ENCODE results near the gene FBXW7. TPM values are rescaled to one million over a fixed set of nuclear protein-coding genes. Genes with fewer than 3 reads are reported as not detected.

The FBXW7 gene
- total RNA-seq, 1 donor from 2014 or later = 85.0 TPM

- DNase-seq (ENCODE audit: low spot score) = no peak
- ATAC-seq = no peak
- intact Hi-C loops (cut with DNase I) = no loop called here
Measured at GRCh38 chr4:152454398-152455011, 81.4 kb downstream of the FBXW7 start.

GRCh38 chr4:152451496-152451895 lies 84.4 kb downstream of the FBXW7 start:
- intact Hi-C loops (cut with DNase I) = no loop called here
- ATAC-seq = no peak
- no peak for DNase-seq (ENCODE audit: low spot score)

DNA sequence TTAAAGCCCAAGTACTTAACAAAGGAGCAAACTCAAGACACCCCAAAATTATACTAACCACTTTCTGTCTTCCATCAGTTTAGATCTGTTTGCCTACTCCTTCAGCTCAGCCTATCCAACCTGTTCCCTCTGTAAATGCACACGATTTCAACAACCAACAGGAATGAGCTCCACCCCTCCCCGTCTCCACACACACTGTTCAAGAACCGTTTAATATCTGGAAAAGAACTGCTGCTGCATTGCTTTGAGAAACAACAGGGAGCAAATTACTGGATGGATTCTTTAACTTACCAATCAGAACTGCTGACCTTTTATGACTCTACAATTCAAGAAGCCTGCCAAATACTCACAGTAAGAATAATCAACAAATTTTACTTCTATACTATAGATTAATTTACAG lies 87.0 kb downstream of the FBXW7 start:
- intact Hi-C loops (cut with DNase I) = no loop called here
- ATAC-seq (no peak), DNase-seq (ENCODE audit: low spot score) (no peak)

DNA sequence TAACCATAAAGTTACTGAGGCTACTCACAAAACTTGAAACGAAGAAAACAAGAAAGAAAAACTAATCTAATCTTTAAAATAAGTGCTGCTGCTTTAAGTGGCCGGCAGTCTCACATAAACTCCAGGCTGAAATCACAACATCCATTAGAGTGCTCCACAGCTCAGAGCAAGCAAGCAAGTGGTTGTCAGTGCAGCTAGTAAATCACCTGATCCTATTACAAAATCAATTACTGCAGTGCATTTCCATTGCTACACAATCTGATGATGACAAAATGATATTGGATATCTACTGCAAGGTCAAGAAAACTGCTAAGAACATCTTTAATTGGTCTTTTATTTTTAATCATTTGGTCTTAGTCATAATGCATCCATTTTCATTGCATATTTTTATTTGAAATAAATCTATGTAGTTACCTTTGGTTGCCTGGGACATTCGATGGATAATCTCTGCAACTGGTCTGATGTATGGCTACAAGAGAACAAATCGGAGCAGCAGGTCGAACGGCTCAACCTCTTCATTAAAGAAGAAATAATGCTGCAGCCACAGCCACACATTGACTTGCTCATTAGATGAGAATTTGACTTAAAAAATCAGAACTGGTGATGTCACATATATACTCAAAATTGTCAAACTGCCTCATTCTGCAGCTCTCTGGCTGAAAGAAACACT lies 87.7 kb downstream of the FBXW7 start:
- DNase-seq (ENCODE audit: low spot score) (no peak), ATAC-seq (no peak)
- intact Hi-C loops (cut with DNase I) = no loop called here

- DNase-seq (ENCODE audit: low spot score) (no peak), ATAC-seq (no peak)
- intact Hi-C loops (cut with DNase I) = no loop called here
Measured at GRCh38 chr4:152443859-152444258, 92.0 kb downstream of the FBXW7 start.

- intact Hi-C loops (cut with DNase I) = no loop called here
- DNase-seq (ENCODE audit: low spot score) = no peak
- ATAC-seq = no peak
Measured at GRCh38 chr4:152437561-152437960, 98.3 kb downstream of the FBXW7 start.

DNA sequence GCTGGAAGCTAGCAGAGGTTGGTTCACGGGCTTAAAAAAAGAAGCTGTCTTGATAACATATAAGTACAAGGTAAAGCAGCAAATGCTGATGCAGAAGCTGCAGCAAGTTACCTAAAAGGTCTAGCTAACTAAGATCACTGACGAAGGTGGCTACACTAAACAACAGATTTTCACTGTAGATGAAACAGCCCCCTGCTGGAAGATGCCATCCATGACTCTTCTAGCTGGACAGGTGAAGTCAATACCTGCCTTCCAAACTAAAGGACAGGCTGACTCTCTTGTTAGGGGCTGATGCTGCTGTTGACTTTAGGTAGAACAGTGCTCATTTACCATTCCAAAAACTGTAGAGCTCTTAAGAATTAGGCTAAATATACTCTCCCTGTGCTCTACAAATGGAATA lies 99.5 kb downstream of the FBXW7 start:
- intact Hi-C loops (cut with DNase I) = no loop called here
- ATAC-seq (no peak), DNase-seq (ENCODE audit: low spot score) (no peak)

DNA sequence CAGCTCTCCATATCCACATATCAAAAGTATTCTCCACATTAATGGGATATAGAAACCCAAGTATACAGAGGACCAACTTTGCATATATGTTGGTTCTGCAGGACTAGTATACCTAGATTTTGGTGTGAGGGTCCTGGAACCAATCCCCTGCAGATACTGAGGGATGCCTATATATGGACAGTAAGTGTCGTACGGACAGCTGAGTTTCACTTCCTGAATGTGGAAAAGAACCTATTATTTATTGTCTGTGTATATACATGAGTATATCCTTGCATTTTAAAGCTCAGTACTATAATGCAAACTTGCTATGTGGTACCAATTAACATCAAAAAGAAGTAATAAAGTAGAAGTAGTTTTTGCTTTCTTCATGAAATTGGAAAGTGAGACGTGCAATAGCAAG lies 101.9 kb downstream of the FBXW7 start:
- DNase-seq (ENCODE audit: low spot score) = no peak
- no peak for ATAC-seq
- intact Hi-C loops (cut with DNase I) = no loop called here

DNA sequence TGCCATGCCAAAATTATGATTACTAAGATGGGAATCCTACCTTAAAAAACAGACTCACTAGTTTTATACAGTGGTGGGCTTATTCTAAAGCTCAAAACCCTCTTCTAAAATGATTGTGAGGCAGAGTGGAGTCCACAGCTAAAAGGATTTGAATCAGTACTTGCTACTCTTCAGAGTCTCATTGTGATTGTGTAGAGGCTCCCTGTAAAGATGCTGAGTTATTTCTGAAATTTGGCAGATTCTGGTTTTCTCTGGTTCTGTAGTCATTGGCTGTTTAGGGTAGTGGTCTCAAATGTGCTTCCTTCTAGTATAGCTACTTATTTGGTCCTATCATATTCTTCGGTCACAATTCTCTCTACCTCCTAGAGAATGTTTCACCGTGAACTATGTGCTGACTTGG lies 104.1 kb downstream of the FBXW7 start:
- intact Hi-C loops (cut with DNase I) = no loop called here
- ATAC-seq = no peak
- DNase-seq (ENCODE audit: low spot score) = no peak

DNA sequence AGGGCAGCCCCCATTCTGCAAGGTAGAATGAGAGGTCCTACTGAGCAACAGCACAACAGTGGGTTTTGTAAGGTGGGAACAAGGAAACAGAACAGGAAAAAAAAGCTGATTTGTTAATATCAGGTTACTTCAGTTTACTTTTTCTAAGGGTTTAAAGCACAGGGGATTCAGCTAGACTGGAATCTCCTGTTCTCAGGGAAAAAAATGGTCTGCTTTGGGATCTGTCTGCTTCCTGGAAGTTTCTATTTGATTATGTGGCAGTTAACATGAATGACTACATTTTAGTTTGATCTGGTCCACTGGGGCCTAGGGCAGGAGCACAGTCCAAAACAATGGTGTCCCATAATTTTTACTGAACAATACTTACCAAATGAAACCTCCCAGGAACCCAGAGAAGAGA lies 104.6 kb downstream of the FBXW7 start:
- DNase-seq (ENCODE audit: low spot score) = no peak
- intact Hi-C loops (cut with DNase I) = no loop called here
- no peak for ATAC-seq

- DNase-seq (ENCODE audit: low spot score) (no peak), ATAC-seq (no peak)
- intact Hi-C loops (cut with DNase I) = no loop called here
Measured at GRCh38 chr4:152430507-152430906, 105.4 kb downstream of the FBXW7 start.

- intact Hi-C loops (cut with DNase I) = no loop called here
- no peak for DNase-seq (ENCODE audit: low spot score)
- ATAC-seq = no peak
Measured at GRCh38 chr4:152427981-152428380, 107.9 kb downstream of the FBXW7 start.

DNA sequence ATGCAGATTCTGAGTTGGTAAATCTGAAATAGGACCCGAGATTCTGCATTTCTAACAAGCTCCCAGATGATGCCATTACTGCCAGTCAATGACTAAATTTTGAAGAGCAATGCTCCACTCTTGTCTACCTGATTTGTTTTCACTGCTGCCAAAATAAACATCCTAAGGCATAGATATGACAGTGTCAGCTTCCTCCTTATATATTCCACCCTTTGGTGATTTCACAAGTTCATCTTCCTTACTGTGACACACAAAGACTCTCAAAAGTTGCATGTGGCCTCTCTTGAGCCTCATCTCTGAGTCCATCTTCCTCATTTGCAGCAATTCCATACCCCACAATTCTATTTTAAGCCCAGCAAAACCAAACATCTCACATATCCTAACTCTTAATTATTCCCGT lies 110.9 kb downstream of the FBXW7 start:
- DNase-seq (ENCODE audit: low spot score) (no peak), ATAC-seq (peak; percentile 38)
- intact Hi-C loops (cut with DNase I) = no loop called here

GRCh38 chr4:152424396-152424795 lies 111.5 kb downstream of the FBXW7 start:
- ATAC-seq (no peak), DNase-seq (ENCODE audit: low spot score) (no peak)
- intact Hi-C loops (cut with DNase I) = no loop called here

GRCh38 chr4:152422817-152423320 lies 113.0 kb downstream of the FBXW7 start:
- intact Hi-C loops (cut with DNase I) = no loop called here
- ATAC-seq (no peak), DNase-seq (ENCODE audit: low spot score) (no peak)

- intact Hi-C loops (cut with DNase I) = no loop called here
- no peak for ATAC-seq
Measured at GRCh38 chr4:152421576-152421975, 114.3 kb downstream of the FBXW7 start.

GRCh38 chr4:152419809-152420208 lies 116.1 kb downstream of the FBXW7 start:
- no peak for ATAC-seq
- intact Hi-C loops (cut with DNase I) = no loop called here
- no peak for DNase-seq (ENCODE audit: low spot score)

More at GRCh38 chr4:152421576-152421975, 114.3 kb downstream of the FBXW7 start:
- no peak for DNase-seq (ENCODE audit: low spot score)

- ATAC-seq (no peak), DNase-seq (ENCODE audit: low spot score) (no peak)
- intact Hi-C loops (cut with DNase I) = no loop called here
Measured at GRCh38 chr4:152417673-152418072, 118.2 kb downstream of the FBXW7 start.

- DNase-seq (ENCODE audit: low spot score) = no peak
- no peak for ATAC-seq
- intact Hi-C loops (cut with DNase I) = no loop called here
Measured at GRCh38 chr4:152415980-152416379, 119.9 kb downstream of the FBXW7 start.

GRCh38 chr4:152408514-152409327 lies 127.2 kb downstream of the FBXW7 start:
- ATAC-seq (no peak), DNase-seq (ENCODE audit: low spot score) (no peak)
- intact Hi-C loops (cut with DNase I) = no loop called here
